GM21515 (cell line): ENCODE measurements around the gene LAMA4.

Experiments used
- ATAC-seq: cut with Tn5 transposase; IDR thresholded peaks from one replicate; pipeline ENCODE4 v1.9.1; 2021; ENCODE audit not compliant: unreplicated experiment

The LAMA4 gene

GRCh38 chr6:112274774-112275173 is 20.4 kb upstream of the LAMA4 start:
- ATAC-seq, result no peak

GRCh38 chr6:112272799-112273198 is 18.4 kb upstream of the LAMA4 start:
- no peak for ATAC-seq

- ATAC-seq, result no peak
Observed at GRCh38 chr6:112270756-112271155, 16.4 kb upstream of the LAMA4 start.

GRCh38 chr6:112269979-112270566 is 15.7 kb upstream of the LAMA4 start:
- no peak for ATAC-seq

- no peak for ATAC-seq
Observed at GRCh38 chr6:112269114-112269513, 14.7 kb upstream of the LAMA4 start.

GRCh38 chr6:112268654-112269053 is 14.3 kb upstream of the LAMA4 start:
- no peak for ATAC-seq

GRCh38 chr6:112268019-112268418 is 13.7 kb upstream of the LAMA4 start:
- no peak for ATAC-seq

GRCh38 chr6:112266331-112266730 is 12.0 kb upstream of the LAMA4 start:
- ATAC-seq, result no peak

GRCh38 chr6:112259337-112259675 is 4.9 kb upstream of the LAMA4 start:
- no peak for ATAC-seq

GRCh38 chr6:112258642-112259336 is 4.4 kb upstream of the LAMA4 start:
- no peak for ATAC-seq

GRCh38 chr6:112257178-112257855 is 3.0 kb upstream of the LAMA4 start:
- ATAC-seq, result no peak

GRCh38 chr6:112254921-112255320 is 554 bp upstream of the LAMA4 start:
- ATAC-seq, result no peak

GRCh38 chr6:112253498-112253840 is 898 bp downstream of the LAMA4 start:
- ATAC-seq, result no peak

- no peak for ATAC-seq
Observed at GRCh38 chr6:112252571-112253497, 1.5 kb downstream of the LAMA4 start.

GRCh38 chr6:112251171-112251875 is 3.0 kb downstream of the LAMA4 start:
- ATAC-seq, result no peak

GRCh38 chr6:112249489-112249888 is 4.9 kb downstream of the LAMA4 start:
- ATAC-seq, result no peak

GRCh38 chr6:112247275-112247674 is 7.1 kb downstream of the LAMA4 start:
- ATAC-seq, result no peak

GRCh38 chr6:112245511-112246203 is 8.7 kb downstream of the LAMA4 start:
- ATAC-seq, result no peak

GRCh38 chr6:112243861-112244827 is 10.2 kb downstream of the LAMA4 start:
- no peak for ATAC-seq
